Measurements from ENCODE around the gene ALX4.

The ALX4 gene

GRCh38 chr11:44313761-44314489 lies 4.0 kb upstream of the ALX4 start:
- Mint-ChIP-seq H3K27me3 (peaks cover 86% of the 10 kb centered on the region), H3K27ac (no peak overlapping the region), H3K9me3 (no peaks in the 10 kb centered on the region), H3K4me1 (ENCODE audit: low read depth) (peaks cover 7% of the 10 kb centered on the region), H3K36me3 (ENCODE audit: low read depth) (no peaks in the 10 kb centered on the region), H3K4me3 (no peak overlapping the region)

GRCh38 chr11:44312876-44313275 lies 2.9 kb upstream of the ALX4 start:
- no peak overlapping the region for H3K27ac Mint-ChIP-seq
- H3K4me1 Mint-ChIP-seq (ENCODE audit: low read depth): peaks cover 7% of the 10 kb centered on the region

GRCh38 chr11:44311339-44312261 lies 1.7 kb upstream of the ALX4 start:
- no peak overlapping the region for H3K4me3 Mint-ChIP-seq
- no peaks in the 10 kb centered on the region for H3K36me3 Mint-ChIP-seq (ENCODE audit: low read depth)
- peaks cover 84% of the 10 kb centered on the region for H3K27me3 Mint-ChIP-seq
- H3K27ac Mint-ChIP-seq: no peak overlapping the region
- H3K4me1 Mint-ChIP-seq (ENCODE audit: low read depth): peaks cover 9% of the 10 kb centered on the region
- H3K9me3 Mint-ChIP-seq: no peaks in the 10 kb centered on the region

More at GRCh38 chr11:44312876-44313275, 2.9 kb upstream of the ALX4 start:
- H3K9me3 Mint-ChIP-seq: no peaks in the 10 kb centered on the region
- H3K36me3 Mint-ChIP-seq (ENCODE audit: low read depth): no peaks in the 10 kb centered on the region
- H3K4me3 Mint-ChIP-seq: no peak overlapping the region
- H3K27me3 Mint-ChIP-seq: peaks cover 86% of the 10 kb centered on the region

- Mint-ChIP-seq H3K27ac (no peak overlapping the region), H3K27me3 (peaks cover 86% of the 10 kb centered on the region), H3K4me3 (no peak overlapping the region)
These were observed 729 bp upstream of the ALX4 start for GRCh38 chr11:44310463-44311272.

GRCh38 chr11:44310206-44310462 lies 195 bp upstream of the ALX4 start:
- H3K27ac Mint-ChIP-seq: no peak overlapping the region
- H3K36me3 Mint-ChIP-seq (ENCODE audit: low read depth): no peaks in the 10 kb centered on the region
- peaks cover 86% of the 10 kb centered on the region for H3K27me3 Mint-ChIP-seq
- H3K9me3 Mint-ChIP-seq: no peaks in the 10 kb centered on the region
- no peak overlapping the region for H3K4me3 Mint-ChIP-seq
- H3K4me1 Mint-ChIP-seq (ENCODE audit: low read depth): peaks cover 18% of the 10 kb centered on the region

More at GRCh38 chr11:44310463-44311272, 729 bp upstream of the ALX4 start:
- no peaks in the 10 kb centered on the region for H3K9me3 Mint-ChIP-seq
- H3K4me1 Mint-ChIP-seq (ENCODE audit: low read depth): peaks cover 12% of the 10 kb centered on the region
- no peaks in the 10 kb centered on the region for H3K36me3 Mint-ChIP-seq (ENCODE audit: low read depth)

GRCh38 chr11:44308923-44309477 lies 939 bp downstream of the ALX4 start:
- Mint-ChIP-seq H3K4me3 (peak overlapping the region; percentile 7), H3K27me3 (peaks cover 86% of the 10 kb centered on the region), H3K36me3 (ENCODE audit: low read depth) (no peaks in the 10 kb centered on the region), H3K27ac (no peak overlapping the region), H3K9me3 (no peaks in the 10 kb centered on the region), H3K4me1 (ENCODE audit: low read depth) (peaks cover 29% of the 10 kb centered on the region)

GRCh38 chr11:44308256-44308922 lies 1.6 kb downstream of the ALX4 start:
- Mint-ChIP-seq H3K27ac (no peak overlapping the region), H3K27me3 (peaks cover 86% of the 10 kb centered on the region), H3K4me3 (no peak overlapping the region), H3K36me3 (ENCODE audit: low read depth) (no peaks in the 10 kb centered on the region), H3K9me3 (no peaks in the 10 kb centered on the region), H3K4me1 (ENCODE audit: low read depth) (peaks cover 29% of the 10 kb centered on the region)

GRCh38 chr11:44307340-44308099 lies 2.4 kb downstream of the ALX4 start:
- Mint-ChIP-seq H3K27me3 (peaks cover 86% of the 10 kb centered on the region), H3K4me3 (no peak overlapping the region), H3K36me3 (ENCODE audit: low read depth) (no peaks in the 10 kb centered on the region), H3K4me1 (ENCODE audit: low read depth) (peaks cover 29% of the 10 kb centered on the region), H3K9me3 (no peaks in the 10 kb centered on the region), H3K27ac (no peak overlapping the region)

GRCh38 chr11:44306918-44307244 lies 3.1 kb downstream of the ALX4 start:
- peak overlapping the region; percentile 80 for H3K4me3 Mint-ChIP-seq
- H3K4me1 Mint-ChIP-seq (ENCODE audit: low read depth): peaks cover 29% of the 10 kb centered on the region
- H3K9me3 Mint-ChIP-seq: no peaks in the 10 kb centered on the region
- H3K27ac Mint-ChIP-seq: no peak overlapping the region
- peaks cover 86% of the 10 kb centered on the region for H3K27me3 Mint-ChIP-seq
- H3K36me3 Mint-ChIP-seq (ENCODE audit: low read depth): no peaks in the 10 kb centered on the region

- no peaks in the 10 kb centered on the region for H3K9me3 Mint-ChIP-seq
- no peaks in the 10 kb centered on the region for H3K36me3 Mint-ChIP-seq (ENCODE audit: low read depth)
- peaks cover 86% of the 10 kb centered on the region for H3K27me3 Mint-ChIP-seq
- H3K4me1 Mint-ChIP-seq (ENCODE audit: low read depth): peaks cover 29% of the 10 kb centered on the region
- peak overlapping the region; percentile 80 for H3K4me3 Mint-ChIP-seq
- H3K27ac Mint-ChIP-seq: no peak overlapping the region
These were observed 3.7 kb downstream of the ALX4 start for GRCh38 chr11:44306052-44306917.

GRCh38 chr11:44305470-44306051 lies 4.4 kb downstream of the ALX4 start:
- Mint-ChIP-seq H3K36me3 (ENCODE audit: low read depth) (no peaks in the 10 kb centered on the region), H3K27ac (no peak overlapping the region), H3K9me3 (no peaks in the 10 kb centered on the region), H3K4me3 (peak overlapping the region; percentile 80), H3K27me3 (peaks cover 80% of the 10 kb centered on the region), H3K4me1 (ENCODE audit: low read depth) (peaks cover 29% of the 10 kb centered on the region)

GRCh38 chr11:44305026-44305469 lies 4.9 kb downstream of the ALX4 start:
- Mint-ChIP-seq H3K27ac (no peak overlapping the region), H3K4me3 (peak overlapping the region; percentile 80), H3K36me3 (ENCODE audit: low read depth) (no peaks in the 10 kb centered on the region), H3K4me1 (ENCODE audit: low read depth) (peaks cover 29% of the 10 kb centered on the region), H3K9me3 (no peaks in the 10 kb centered on the region), H3K27me3 (peaks cover 84% of the 10 kb centered on the region)
